Measurements from ENCODE around the gene SERGEF.

The SERGEF gene

DNA sequence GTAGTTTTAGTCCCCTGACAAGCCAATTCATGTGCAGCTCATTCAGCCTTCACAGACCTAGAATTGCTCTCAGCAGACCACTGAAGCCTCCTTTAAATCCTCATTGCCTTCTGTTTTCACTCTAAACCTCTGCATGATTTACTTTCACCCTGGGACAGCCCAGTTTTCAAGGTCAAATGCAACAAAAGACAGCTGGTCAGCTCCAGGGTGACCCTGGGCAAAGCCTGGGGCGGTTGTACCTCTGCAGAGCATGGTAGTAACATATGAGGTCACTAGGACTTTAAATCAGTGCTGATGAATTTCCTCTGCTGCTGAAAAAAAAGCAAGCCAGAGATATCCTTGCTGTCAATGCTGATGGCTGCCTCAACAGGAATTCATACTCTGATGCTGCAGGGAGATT, 62.2 kb downstream of the SERGEF start:
- DNase-seq = no peak

DNA sequence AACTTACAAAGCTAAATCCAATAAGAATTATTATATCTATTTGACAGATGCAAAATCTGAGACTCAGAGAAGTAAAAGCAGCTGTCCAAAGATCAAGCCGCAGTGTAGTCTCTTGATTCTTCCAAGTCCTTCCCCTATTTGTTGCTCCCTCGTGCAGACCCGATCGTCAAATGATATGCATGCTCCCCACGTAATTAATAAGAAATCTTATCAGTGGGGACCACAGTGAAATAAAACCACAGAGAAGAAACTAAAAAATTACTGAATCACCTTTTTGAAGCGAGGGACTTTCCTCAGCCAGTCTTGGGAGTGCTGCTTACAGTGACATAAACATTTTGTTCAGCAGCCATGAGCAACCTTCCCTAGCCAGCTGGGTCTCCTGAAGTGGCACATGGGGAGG, 64.6 kb downstream of the SERGEF start:
- DNase-seq = no peak

DNA sequence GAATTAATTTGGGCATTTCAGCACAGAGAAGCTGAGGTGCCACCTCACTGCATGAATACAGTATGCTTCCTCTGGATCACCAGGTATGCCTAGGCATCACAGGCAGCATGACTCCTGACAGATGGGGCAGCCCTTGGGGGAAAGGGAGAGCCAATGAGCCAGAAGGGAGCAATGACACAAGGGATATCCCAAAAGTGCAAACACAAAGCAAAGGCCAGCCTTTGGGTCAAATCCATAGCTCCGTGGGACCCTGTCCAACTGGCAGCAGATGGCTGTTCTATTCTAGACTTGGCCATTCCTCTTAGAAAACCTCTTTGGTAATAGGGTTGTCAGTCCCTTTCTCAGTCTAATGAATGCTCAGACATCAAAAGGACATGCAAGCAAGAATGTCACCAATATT, 73.3 kb downstream of the SERGEF start:
- peak in 1 of 2 experiments; percentile 78 for DNase-seq

DNA sequence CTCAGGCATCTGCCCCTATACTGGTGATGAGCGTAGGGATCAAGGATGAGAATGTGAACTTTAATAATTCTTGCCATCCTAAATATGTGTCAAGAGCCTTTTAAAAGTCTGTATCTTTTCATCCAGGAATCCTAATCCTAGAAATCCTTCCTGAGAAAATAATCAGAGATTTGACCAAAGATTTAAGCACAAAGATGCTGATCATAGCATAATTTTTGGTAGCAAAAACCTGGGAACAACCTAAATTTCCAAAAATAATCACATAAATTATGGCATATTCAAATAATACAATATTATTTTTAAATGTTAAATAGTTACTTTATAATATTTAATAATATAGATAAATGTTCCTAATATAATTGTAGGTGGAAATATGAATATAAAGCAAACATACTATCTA, 76.1 kb downstream of the SERGEF start:
- no peak for DNase-seq

DNA sequence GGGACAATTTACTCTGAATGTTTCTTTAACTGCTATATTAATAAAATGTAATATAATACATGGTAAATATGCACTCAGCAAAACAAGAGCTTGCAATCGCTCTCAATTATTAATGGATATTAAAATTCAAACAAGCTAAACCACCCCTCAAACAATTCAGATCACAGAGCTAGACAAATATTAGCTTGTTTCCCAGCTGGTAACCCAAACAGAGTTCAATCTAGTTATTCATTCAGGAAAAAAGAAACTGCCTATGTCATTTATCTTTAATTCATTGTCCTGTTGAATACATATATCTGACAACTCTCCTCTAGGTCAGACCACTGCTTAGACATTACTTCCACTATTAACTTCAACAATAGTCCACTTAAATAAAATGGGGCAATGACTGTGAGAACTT, 78.7 kb downstream of the SERGEF start:
- no peak for DNase-seq

DNA sequence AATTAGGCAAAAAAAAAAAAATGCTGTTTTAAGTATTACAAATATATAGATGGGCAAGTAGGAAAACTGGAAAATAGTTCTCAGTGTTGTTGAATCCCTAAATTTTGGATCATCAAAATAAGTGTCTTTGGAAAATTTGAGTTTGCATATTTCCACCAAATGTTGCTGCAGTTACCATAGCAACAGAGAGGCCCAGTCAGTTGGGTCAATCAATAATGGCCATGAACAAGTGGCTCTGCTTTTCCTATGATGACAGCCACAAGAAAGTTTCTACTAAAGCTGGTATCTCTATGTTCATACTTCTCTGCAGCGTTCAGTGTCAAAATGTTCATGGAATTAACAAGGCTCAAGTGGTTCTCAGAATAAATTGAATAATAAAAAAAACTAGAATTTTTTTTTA, 79.1 kb downstream of the SERGEF start:
- no peak for DNase-seq

DNA sequence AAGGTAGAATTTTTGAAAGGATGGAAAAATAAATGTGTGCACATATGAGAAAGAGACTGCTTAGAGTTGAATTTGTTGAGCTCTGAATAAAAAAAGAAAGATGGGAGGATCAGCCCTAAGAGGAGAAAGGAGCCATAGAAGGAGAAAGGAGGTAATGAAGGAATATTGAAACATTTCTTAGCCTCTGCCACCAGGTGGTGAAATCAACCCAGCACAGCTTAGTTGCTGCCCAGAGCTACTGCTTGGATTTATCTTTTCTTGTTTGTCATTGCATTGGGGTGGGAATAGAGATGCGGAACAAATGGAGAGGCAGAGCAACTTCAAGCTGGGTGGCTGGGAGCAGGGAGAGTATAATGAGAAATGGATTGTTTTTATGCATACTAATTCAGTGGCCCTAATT, 80.4 kb downstream of the SERGEF start:
- no peak for DNase-seq

DNA sequence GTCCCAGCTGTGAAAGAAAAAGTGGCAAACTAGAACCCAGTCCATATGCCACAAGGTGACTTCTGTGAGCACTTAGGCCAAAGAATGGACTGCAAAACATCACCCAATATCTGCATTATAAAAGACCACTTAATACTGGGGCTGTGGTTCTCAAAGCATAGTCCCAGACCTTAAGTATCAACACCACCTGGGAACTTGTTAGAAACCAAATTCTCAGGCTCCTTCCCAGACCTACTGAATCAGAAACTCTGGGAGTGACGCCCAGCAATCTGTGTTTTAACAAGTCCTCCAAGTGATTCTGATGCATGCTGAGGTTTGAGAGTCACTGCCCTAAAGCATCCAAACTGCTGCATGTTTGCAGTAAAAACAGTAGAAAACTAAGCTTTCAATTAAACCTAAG, 81.3 kb downstream of the SERGEF start:
- no peak for DNase-seq

DNA sequence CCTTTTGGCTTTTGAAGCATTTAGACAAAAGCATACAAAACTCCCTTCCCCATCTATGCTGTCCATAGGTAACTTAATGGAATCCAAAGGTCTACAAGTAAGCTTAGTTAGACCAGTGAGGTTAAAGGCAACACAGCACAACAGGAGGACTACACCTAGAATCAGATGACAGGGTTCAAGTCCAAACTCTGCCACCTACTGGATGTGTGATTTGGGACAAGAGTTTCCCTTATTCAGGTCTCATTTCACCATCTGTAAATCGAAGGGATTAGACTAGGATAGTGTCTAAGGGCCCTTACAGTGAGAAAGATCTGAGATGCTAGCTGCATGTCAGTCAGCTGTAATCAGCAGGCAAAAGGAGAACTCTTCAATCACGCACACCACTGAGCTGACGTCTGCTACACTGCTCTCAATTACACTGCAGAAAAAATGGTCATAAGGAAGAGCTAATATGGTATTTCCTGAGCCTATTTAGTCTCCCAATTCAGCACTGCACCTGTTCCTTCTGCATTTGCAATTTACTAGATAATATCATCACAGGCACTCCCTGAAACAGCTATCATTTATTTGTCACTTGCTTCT, 82.2 kb downstream of the SERGEF start:
- DNase-seq = no peak

DNA sequence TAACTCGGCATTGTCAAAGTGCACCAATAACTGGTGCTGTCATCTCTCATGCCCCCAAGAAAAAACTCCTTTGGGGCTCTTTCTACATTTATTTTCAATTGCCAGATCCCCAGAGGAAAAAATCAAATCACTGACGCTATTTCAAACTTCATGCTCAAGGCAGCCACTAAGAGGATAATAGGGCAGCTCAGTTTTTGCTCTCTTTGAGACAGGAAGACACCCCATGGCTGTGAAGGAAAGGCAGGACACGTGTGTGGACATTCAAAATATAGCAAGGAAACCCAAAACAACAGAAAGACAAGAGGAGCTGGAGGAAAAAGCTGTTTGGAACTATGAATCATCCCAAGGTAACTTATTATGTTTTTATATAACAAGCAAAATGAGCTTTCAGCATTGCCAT, 83.7 kb downstream of the SERGEF start:
- DNase-seq = no peak

DNA sequence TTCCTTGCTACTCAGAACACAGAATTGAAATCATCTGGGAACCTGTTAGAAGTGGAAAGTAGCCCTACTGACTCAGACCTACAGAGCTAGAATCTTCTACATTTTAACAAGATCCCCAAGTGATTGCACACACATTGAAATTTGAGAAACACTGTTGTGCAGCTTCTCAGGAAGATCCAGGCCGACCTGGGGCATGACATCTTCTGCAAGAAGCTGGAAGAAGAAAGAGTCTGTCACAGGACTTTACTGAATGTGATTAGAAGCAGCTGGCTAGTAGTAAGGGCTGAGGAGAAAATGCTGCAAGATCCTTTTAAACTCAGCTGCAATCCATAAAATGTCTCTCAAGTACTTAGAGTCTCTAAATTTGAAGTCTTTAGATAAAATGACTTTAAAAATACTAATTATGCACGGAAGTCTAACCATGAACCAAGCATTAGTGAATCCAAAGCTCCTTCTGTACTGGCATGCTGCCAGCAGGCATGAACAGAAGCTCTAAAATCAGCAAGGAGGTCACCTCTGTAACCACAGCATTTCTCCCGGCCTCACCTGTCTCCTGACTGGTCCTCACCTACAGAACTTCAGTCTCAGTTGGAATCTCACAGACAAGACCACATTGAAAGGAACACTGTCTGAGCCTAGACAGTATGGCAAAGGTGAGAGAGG, 85.0 kb downstream of the SERGEF start:
- no peak for DNase-seq

DNA sequence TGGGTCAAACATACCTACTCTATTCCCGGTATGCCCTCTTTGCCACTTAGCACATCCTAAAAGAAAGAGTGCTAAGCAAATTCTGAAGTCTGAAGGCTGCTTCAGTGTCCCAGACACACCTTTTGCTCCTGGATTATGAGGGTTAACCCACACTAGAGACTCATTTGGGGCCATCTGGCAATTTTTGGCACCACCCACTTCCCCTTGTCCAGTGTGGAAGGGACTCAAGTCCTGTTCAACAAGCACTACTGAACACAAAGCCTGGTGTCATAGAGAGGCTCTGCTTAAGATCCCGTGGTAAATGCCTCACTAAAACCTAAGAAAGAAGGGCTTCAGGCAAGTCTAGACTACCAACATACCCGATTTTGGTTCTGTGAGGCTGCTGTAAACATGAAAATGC, 85.8 kb downstream of the SERGEF start:
- no peak for DNase-seq

DNA sequence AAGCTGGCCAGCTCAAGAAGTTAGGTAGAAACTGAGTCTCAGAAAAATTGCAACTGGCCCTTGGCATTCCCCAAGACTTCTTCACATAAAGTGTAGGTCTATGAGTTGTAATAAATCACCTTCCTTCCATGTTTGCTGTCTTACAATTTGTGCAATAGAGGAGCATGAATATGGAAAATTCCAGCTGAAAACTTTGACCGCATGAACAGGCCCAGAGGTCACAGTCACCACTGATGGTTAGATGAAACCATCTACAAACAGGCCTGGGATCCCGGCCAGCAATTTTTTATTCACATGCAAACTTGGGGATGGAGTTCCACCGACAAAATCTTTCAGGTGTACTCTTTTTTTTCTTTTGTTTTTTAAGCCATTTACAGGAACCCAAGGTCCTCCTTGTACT, 88.1 kb downstream of the SERGEF start:
- DNase-seq = no peak

DNA sequence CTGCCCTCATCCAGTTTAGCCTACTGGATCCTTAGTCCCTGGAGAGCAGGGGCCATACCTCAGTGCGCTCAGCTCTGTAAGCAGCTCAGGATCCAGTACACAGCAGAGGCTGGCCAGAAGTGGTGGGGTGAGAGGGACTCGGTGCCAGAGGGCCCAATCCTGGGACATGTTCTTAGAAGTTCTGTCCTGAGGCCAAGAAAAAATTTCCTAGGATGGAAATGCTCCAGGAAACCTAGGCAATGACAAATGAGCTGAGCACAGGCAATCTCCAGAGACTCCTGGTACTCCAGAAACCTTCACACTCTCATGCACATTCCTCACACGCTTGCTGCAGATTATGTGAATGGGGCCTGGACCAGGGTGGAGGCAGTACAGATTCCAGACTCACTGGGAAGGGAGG, 89.6 kb downstream of the SERGEF start:
- DNase-seq = peak in 1 of 2 experiments; percentile 63

DNA sequence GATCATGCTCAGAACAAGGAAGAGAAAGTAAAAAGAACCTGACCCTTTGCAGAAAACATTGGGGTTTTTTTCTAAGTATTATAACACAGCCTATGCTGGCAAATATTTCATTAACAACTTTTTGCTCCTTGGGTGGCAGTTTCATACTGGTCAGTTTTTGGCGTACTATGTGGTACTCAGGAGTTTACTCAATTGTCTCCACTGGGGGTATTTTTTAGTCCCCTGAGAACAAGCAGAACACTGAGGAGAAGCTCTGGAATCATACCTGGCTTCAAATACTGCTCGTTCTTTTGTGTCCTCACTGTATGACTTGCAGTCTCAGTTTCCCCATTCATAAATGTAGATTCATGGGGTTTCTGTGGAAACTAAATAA, 90.4 kb downstream of the SERGEF start:
- DNase-seq = no peak

DNA sequence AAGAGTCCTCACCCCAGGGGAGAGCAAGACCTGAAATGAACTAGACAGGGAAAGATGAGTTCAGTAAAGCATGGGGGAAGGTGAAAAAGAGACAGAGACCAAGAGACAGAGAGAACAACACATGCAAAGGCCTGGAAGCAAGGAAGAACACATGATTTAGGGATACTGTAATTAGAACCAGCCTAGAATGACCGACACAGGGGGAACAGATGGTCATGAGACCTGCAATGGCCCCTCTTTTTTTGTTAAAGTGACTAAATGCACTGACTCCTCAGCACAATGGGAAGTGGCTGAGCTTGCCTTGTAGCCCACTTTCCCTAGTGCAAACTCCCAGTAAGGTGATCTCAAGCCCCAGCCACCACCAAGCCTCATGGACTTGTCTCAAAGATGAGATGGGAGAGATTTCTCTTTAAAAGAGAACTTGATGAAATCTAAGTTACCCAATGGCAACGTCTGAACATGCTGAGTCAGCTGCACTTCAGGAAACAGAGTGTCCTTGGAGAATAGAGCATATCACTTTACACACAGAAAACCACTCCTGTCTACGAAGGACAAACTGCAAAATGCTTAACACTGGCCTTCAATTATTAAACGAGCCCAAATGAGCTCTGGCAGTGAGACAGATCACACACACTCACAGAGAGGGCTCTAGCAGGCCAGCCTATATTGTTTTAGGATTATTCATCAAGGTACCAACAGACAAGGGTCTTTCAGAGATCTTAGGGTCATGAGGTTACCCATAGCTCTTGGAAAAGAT, 91.0 kb downstream of the SERGEF start:
- DNase-seq = no peak

DNA sequence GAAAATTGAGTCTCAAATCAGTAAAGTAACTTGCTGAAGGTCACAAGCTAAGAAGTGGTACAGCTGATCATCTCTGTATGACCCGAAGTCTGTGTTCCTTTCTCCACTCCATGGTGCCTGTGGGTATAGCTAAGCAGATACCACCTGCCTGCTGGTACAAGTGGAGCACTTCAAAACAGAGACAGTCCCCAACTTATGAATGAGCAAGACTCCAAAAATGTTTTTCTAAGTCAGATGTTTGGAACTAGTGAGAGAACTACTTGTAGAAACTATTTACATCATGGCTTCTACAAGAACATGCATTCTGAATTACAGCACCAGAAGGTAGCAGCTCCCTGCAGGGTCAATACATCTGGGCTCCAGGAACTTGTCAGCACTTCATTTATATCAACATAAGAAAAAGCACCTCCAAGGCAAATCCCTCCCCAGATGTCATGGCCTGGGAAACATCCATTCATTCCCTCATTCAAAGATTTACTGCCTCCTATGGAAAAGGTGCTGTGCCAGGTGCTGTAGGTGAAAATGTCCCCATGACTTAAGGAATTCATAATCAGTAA, 94.7 kb downstream of the SERGEF start:
- no peak for DNase-seq

DNA sequence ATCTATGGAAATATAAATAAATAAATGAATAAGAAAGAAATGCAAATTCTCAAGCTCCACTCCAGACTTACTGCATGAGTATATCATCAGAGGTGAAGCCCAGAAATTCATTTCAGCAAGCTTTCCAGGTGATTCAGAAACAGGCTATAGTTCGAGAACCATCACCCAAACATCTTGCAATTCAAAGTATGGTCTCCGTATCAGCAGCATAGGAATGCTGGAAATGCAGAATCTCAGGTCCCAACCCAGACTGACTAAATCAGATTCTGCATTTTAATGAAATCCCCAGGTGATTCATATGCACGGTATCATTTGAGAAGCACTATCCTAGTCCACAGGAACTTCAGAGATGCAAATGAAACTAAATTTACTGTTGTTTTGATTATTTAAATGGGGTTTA, 95.3 kb downstream of the SERGEF start:
- no peak for DNase-seq

DNA sequence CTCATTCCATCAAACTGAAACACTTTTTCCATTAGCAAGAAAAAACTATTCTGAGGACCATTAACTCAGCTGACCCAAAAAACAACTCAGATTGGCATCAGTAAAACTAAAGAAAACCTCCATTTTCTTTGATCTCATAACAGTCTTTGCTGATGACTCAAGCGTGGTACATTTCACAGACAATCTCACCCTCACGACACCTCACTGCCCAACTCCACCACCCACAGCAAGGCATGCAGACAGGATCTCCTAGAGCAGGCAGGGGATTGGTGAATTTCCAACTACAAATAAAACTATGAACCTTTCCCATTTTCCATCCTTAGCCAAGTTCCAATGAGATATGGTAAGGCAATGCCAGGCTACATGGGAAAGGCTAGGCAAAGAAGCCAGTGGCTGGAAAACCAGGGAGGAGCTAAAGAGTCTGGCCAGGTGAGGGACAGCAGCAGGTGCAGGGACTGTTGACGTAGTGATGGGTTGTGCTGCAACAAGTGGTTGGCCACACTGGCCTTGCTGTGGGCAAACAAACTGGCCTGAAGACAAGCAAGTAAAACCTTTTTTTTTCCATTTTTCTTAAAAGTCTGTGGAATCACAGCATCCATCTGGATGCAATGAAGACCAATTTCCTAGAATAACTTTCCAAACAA, 97.2 kb downstream of the SERGEF start:
- no peak for DNase-seq

DNA sequence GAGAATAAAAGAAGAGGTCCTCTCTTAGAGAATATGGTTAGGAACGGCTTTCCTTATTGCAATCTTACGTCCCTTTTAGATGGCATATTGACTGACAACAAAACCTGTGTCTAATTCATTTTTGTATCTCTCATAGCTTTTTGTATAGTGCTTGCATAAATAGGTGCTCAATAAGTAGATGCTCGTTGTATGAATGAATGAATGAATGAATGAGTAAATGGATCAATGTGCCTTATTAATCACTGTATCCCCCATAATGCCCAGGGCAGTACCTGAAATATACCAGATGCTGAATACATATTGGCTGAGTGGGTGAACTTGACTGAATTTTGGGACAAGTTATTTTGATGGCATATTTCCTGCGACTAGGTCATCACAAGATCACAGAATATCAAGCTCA, 97.9 kb downstream of the SERGEF start:
- no peak for DNase-seq

DNA sequence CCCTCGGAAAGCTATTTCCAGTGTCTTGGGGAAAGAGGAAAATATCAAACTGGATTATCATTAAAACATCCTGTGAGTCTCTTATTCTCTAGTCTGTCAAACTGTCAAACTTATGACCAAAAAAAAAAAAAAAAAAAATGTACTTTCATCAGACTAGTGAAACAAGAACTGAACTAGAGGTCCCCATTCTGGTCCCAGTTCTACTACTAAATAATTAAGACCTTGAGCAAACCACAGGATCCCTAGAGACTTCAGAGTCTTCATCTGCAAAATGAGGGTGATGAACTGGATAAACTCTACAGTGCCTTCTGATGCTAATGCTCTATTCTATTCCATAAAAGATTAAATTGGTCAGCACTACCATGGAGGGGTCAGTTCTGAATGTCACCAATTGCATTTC, 105.8 kb downstream of the SERGEF start:
- no peak for DNase-seq

DNA sequence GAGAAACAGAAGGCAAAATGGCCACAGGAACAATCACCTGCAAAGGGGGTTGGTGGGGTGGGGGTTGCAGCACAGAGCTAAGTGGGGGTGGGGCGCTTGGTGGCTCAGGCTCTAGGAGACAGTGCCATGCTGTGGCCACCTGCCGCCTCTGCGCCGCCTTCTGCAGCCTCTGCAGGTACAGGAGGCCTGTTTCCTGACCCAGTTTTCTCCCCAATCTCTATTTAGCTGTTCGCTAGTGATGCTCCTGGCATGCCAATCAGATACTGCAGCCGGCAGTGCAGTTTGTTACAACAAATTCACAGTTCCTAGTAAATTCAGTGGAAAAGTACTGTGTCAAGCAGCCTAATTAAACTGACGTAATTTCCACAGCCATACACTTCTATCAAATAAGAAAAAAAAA, 106.4 kb downstream of the SERGEF start:
- DNase-seq = no peak

DNA sequence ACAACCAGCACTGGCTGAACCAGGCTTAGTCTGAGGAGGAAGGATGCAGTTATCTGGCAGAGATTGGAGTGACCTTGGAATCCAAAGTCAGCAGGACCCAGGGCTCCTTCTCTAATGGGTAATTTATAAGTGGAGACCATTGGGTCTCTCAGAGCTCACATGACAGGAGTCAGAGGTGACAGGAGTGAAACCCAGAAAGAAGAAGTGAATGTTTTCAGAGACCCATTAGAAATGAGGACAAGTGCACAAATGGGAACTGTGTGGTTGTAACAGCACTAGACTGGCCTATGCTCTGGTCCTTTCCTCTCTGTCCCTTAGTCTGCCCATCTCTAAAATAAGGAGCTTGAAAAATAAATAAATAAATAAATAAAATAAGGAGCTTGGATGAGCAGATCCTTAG, 107.4 kb downstream of the SERGEF start:
- no peak for DNase-seq

DNA sequence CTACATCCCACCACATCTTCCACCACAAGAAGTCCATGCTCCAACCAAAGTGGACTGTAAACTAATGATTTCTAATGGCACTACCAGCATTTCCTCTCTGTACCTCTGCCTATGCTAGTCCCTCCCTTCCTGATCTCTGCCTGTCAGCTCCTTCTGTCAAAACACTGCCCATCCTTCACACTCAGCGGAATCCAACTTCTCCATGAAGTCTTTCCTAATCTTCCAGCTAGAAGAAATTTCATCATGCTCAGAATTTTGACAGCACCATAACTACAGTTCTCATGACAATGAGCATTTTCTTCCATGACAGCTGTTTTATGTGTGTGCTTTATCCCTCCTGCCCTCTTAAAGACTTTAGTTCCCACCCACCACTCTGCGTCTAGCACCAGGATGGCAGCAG, 111.4 kb downstream of the SERGEF start:
- no peak for DNase-seq

All from NCI-H446 (cell line).